ENCODE measurements around the gene PLLP. TPM values are rescaled to one million over a fixed set of nuclear protein-coding genes. Genes with fewer than 3 reads are reported as not detected.
A peak's percentile ranks its signal among the peaks of the same experiment; 100 is the strongest.
"Not testable (repeated sequence)": the region's sequence is repeated elsewhere in the genome, so short reads cannot be mapped to it uniquely, and the experiment has no call there.

Gene PLLP
- total RNA-seq, 1 donor from 2014 or later = 13.7 TPM

- no peak for FAIRE-seq
- no peak for TF ChIP-seq CTCF (IDR thresholded peaks at IDR 0.05; ENCODE audit: insufficient read depth, low read length, severe bottlenecking)
- no peaks in the 10 kb centered on the region for H3K36me3 ChIP-seq (ENCODE audit: control insufficient read depth, insufficient read depth, low read length)
- no peak overlapping the region for H3K4me3 ChIP-seq (ENCODE audit: low read depth, low read length)
- DNase-seq (ENCODE audit: low read depth) = no peak
- H3K27me3 ChIP-seq (ENCODE audit: control insufficient read depth, insufficient read depth, low read length) = no peaks in the 10 kb centered on the region
These were observed 14.0 kb downstream of the PLLP start for GRCh38 chr16:57270221-57271062.

- DNase-seq (ENCODE audit: low read depth) = peak; percentile 23
- TF ChIP-seq CTCF (IDR thresholded peaks at IDR 0.05; ENCODE audit: insufficient read depth, low read length, severe bottlenecking) = no peak
- no peak for FAIRE-seq
- no peak overlapping the region for H3K4me3 ChIP-seq (ENCODE audit: low read depth, low read length)
- H3K27me3 ChIP-seq (ENCODE audit: control insufficient read depth, insufficient read depth, low read length) = no peaks in the 10 kb centered on the region
- H3K36me3 ChIP-seq (ENCODE audit: control insufficient read depth, insufficient read depth, low read length) = no peaks in the 10 kb centered on the region
These were observed 15.4 kb downstream of the PLLP start for GRCh38 chr16:57268804-57269800.

- FAIRE-seq = not testable (repeated sequence)
These were observed 17.1 kb downstream of the PLLP start for GRCh38 chr16:57267343-57267742.

GRCh38 chr16:57266531-57267260 lies 17.8 kb downstream of the PLLP start:
- no peak for TF ChIP-seq CTCF (IDR thresholded peaks at IDR 0.05; ENCODE audit: insufficient read depth, low read length, severe bottlenecking)
- Histone ChIP-seq H3K27me3 (ENCODE audit: control insufficient read depth, insufficient read depth, low read length) (no peaks in the 10 kb centered on the region), H3K36me3 (ENCODE audit: control insufficient read depth, insufficient read depth, low read length) (no peaks in the 10 kb centered on the region), H3K4me3 (ENCODE audit: low read depth, low read length) (no peak overlapping the region)
- FAIRE-seq = no peak
- DNase-seq (ENCODE audit: low read depth) = no peak

More at GRCh38 chr16:57267343-57267742, 17.1 kb downstream of the PLLP start:
- DNase-seq (ENCODE audit: low read depth); H3K4me3 ChIP-seq (ENCODE audit: low read depth, low read length); H3K27me3 ChIP-seq (ENCODE audit: control insufficient read depth, insufficient read depth, low read length); H3K36me3 ChIP-seq (ENCODE audit: control insufficient read depth, insufficient read depth, low read length): not testable (repeated sequence)

GRCh38 chr16:57265850-57266530 lies 18.5 kb downstream of the PLLP start:
- FAIRE-seq (no peak), DNase-seq (ENCODE audit: low read depth) (peak; percentile 44)
- Histone ChIP-seq H3K4me3 (ENCODE audit: low read depth, low read length) (no peak overlapping the region), H3K27me3 (ENCODE audit: control insufficient read depth, insufficient read depth, low read length) (no peaks in the 10 kb centered on the region), H3K36me3 (ENCODE audit: control insufficient read depth, insufficient read depth, low read length) (no peaks in the 10 kb centered on the region)
- TF ChIP-seq CTCF (IDR thresholded peaks at IDR 0.05; ENCODE audit: insufficient read depth, low read length, severe bottlenecking) = no peak
